Esophagus muscularis mucosa (tissue), 4 donors: ENCODE measurements around the gene PQBP1. TPM values are rescaled to one million over a fixed set of nuclear protein-coding genes. Genes with fewer than 3 reads are reported as not detected.
A peak's percentile ranks its signal among the peaks of the same experiment; 100 is the strongest.

ENCODE experiments used
- DNase-seq: peaks from one replicate; pipeline ENCODE4 v3.0.0-alpha.2; 2017; ENCODE audit errors: extremely low spot score
- H3K27ac ChIP-seq, 4 donors: fragments of 200-600 bp; sonication (generic); replicated peaks in 1 of 4; 1 replicate in 3 of 4; 2 replicates in 1 of 4; pipeline ENCODE4 v1.5.1; 2016 to 2019; ENCODE audit warnings: mild to moderate bottlenecking in 1 of 4
- H3K27me3 ChIP-seq, 4 donors: fragments of 200-600 bp; sonication (generic); one replicate each; pipeline versions ENCODE4 v1.5.1 to v1.6.0; 2016 to 2019
- H3K36me3 ChIP-seq, 4 donors: fragments of 200-600 bp; sonication (generic); one replicate each; pipeline ENCODE4 v1.5.1; 2016 to 2019
- H3K4me1 ChIP-seq, 4 donors: fragments of 200-600 bp; sonication (generic); one replicate each; pipeline ENCODE4 v1.5.1; 2016 to 2019
- H3K4me3 ChIP-seq, 4 donors: fragments of 200-600 bp; sonication (generic); 1 replicate in 2 of 4; 2 replicates in 2 of 4; pipeline ENCODE4 v1.5.1; 2016 to 2019; ENCODE audit warnings: mild to moderate bottlenecking in 4 of 4, moderate library complexity in 1 of 4
- H3K9me3 ChIP-seq, 4 donors: fragments of 200-600 bp; sonication (generic); 1 replicate in 3 of 4; 2 replicates in 1 of 4; pipeline ENCODE4 v1.5.1; 2016 to 2019
- EP300 ChIP-seq: sonication (generic); formaldehyde crosslinking; IDR thresholded peaks from one replicate; pipeline ENCODE4 v1.6.1; 2017; ENCODE audit warnings: antibody characterized with exemption
- POLR2A ChIP-seq: fragments of 450-650 bp; IDR thresholded peaks from one replicate; pipeline ENCODE4 v1.6.1; 2017; ENCODE audit warnings: antibody characterized with exemption, moderate library complexity, mild to moderate bottlenecking, low read depth
- POLR2AphosphoS5 ChIP-seq, 2 donors: sonication (generic); formaldehyde crosslinking; IDR thresholded peaks; one replicate each; pipeline ENCODE4 v1.6.1; 2017; ENCODE audit warnings: antibody characterized with exemption in 2 of 2
- WGBS: methylation state at CpG from one replicate; pipeline ENCODE4 v1.1.5; 2018; 5-methylcytosine and 5-hydroxymethylcytosine counted together
- intact Hi-C: fragments of 100-400 bp; cut with DNase I; formaldehyde crosslinking; loops from one replicate; pipeline ENCODE4 v1.15.1; 2023
- total RNA-seq, 4 donors: library from RNA; depleted of rRNA; stranded (reverse); fragments of >200 nt; gene quantifications; one replicate each; pipeline versions ENCODE4 v1.1.0 to v1.2.1, GENCODE V29; 2016
- TF ChIP-seq, protein P1 (sequence below), 3 experiments: fragments of 200-600 bp in 2 of 3; fragments of 450-650 bp in 1 of 3; sonication (generic) in 2 of 3; IDR thresholded peaks; one replicate each; pipeline ENCODE4 v1.5.1; 2017 to 2019; ENCODE audit warnings: antibody characterized with exemption in 3 of 3, mild to moderate bottlenecking in 2 of 3, moderate library complexity in 1 of 3

The PQBP1 gene
- total RNA-seq, 4 donors from 2014 or later, result 53.6 to 81.3 (median 72.0) TPM

DNA sequence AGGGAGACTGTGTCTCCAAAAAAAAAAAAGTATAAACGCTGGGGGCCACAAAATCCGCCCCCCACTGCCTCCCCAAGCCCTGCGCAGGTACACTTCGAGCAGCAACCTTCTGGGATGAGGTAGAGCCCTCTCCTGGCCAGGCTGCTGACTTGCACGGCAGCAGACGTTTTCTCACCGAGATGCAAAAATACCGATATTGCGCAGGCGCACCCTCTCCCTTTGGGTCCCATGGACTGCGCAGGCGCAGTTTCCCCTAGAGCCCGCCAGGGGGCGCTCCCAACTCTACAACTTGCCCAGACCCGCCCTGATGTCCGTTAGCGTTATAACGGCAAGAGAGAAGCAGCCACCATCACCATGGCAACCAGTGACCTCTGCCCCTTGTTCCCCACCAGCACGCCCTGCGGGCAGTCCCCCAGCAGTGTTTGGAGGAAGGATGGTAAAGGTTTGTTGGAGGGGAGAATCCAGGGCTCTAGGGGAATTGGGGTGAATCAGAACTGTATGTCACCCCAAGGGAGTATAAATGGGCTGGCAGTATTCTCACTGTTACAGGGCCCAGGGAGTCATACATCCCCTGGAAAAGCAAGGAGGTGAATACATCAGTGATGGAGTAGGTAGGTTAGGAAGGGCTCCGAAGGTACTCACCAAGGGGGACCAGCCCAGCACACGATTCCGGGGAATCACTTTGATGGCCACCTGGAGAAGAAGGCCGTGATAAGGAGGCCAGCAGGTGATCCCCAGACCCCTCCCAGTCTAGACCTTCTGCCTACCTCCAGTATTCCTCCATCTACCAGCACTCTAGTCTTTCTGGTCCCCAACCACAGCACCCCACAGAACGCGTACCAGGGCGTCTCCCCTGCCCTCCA, 19.6 kb downstream of the PQBP1 start:
- no peaks in the 10 kb centered on the region for H3K9me3 ChIP-seq

DNA sequence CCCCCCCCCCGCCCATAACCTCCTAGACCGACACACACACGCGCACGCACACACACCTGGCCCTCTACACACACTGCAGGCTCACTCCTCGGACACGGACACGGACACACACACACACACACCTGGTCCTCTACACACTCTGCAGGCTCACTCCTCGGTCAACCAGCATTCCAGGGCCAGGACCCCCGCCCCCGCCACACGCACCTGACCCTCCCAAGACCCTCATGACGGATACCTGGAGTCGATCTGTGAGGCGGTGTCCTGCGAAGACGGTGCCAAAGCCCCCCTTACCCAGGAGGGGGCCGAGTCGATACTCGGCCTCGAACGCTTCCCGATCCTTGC, 20.5 kb downstream of the PQBP1 start:
- Histone ChIP-seq H3K36me3 (peaks cover 0 to 39% (median 26%) of the 10 kb centered on the region in 4 donors), H3K4me3 (peak overlapping the region; percentile 60 to 75 (median 62)), H3K9me3 (no peaks in the 10 kb centered on the region), H3K27me3 (no peaks in the 10 kb centered on the region), H3K4me1 (peaks cover 3 to 32% (median 28%) of the 10 kb centered on the region in 4 donors), H3K27ac (peak overlapping the region; percentile 82 to 92 (median 86))
- 62% methylated on average over 23 of the region's 23 CpGs for WGBS
- intact Hi-C loops, result no loop called here
- no peak for DNase-seq
- TF ChIP-seq, protein P1, sequence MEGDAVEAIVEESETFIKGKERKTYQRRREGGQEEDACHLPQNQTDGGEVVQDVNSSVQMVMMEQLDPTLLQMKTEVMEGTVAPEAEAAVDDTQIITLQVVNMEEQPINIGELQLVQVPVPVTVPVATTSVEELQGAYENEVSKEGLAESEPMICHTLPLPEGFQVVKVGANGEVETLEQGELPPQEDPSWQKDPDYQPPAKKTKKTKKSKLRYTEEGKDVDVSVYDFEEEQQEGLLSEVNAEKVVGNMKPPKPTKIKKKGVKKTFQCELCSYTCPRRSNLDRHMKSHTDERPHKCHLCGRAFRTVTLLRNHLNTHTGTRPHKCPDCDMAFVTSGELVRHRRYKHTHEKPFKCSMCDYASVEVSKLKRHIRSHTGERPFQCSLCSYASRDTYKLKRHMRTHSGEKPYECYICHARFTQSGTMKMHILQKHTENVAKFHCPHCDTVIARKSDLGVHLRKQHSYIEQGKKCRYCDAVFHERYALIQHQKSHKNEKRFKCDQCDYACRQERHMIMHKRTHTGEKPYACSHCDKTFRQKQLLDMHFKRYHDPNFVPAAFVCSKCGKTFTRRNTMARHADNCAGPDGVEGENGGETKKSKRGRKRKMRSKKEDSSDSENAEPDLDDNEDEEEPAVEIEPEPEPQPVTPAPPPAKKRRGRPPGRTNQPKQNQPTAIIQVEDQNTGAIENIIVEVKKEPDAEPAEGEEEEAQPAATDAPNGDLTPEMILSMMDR (IDR thresholded peaks at IDR 0.05), result no peak
- TF ChIP-seq EP300 (no peak), POLR2A (no peak), POLR2AphosphoS5 (IDR thresholded peaks at IDR 0.05) (no peak)

More for the DNA sequence above, 19.6 kb downstream of the PQBP1 start:
- peak; percentile 95 for DNase-seq
- peaks cover 3 to 34% (median 29%) of the 10 kb centered on the region in 4 donors for H3K4me1 ChIP-seq
- H3K27ac ChIP-seq, result peak overlapping the region; percentile 82 to 92 (median 86)
- no peaks in the 10 kb centered on the region for H3K27me3 ChIP-seq
- peaks cover 0 to 30% (median 18%) of the 10 kb centered on the region in 4 donors for H3K36me3 ChIP-seq
- TF ChIP-seq, protein P1 (IDR thresholded peaks at IDR 0.05), result peak; percentile 90 to 98 (median 96)
- TF ChIP-seq EP300 (no peak), POLR2A (no peak), POLR2AphosphoS5 (IDR thresholded peaks at IDR 0.05) (peak; percentile 12 to 89)
- peak overlapping the region in 3 of 4 donors; percentile 60 to 75 (median 62) for H3K4me3 ChIP-seq
- 36% methylated on average over 27 of the region's 27 CpGs for whole genome bisulfite sequencing
- intact Hi-C loops, result no loop called here

GRCh38 chrX:48918643-48919340, 21.1 kb downstream of the PQBP1 start, which contains the start of gene PIM2:
Gene PIM2 (minus strand): TSS chrX:48919024. CDS start chrX:48918834, 190 bp downstream.
- peak; percentile 94 for DNase-seq
- TF ChIP-seq, protein P1 (IDR thresholded peaks at IDR 0.05), result no peak
- TF ChIP-seq POLR2AphosphoS5 (IDR thresholded peaks at IDR 0.05) (peak; percentile 91 to 95), EP300 (no peak), POLR2A (peak; percentile 49)
- Histone ChIP-seq H3K27ac (peak within 1 kb of the TSS; percentile 82 to 92 (median 86)), H3K27me3 (no peaks in the 10 kb centered on the region), H3K4me1 (peaks cover 3 to 32% (median 28%) of the 10 kb centered on the region in 4 donors), H3K36me3 (peaks cover 5 to 41% (median 31%) of the 10 kb centered on the region in 4 donors), H3K9me3 (no peaks in the 10 kb centered on the region), H3K4me3 (peak within 1 kb of the TSS; percentile 60 to 75 (median 62))
- 48% methylated on average over 20 of the region's 55 CpGs for WGBS
- intact Hi-C loops, result no loop called here

DNA sequence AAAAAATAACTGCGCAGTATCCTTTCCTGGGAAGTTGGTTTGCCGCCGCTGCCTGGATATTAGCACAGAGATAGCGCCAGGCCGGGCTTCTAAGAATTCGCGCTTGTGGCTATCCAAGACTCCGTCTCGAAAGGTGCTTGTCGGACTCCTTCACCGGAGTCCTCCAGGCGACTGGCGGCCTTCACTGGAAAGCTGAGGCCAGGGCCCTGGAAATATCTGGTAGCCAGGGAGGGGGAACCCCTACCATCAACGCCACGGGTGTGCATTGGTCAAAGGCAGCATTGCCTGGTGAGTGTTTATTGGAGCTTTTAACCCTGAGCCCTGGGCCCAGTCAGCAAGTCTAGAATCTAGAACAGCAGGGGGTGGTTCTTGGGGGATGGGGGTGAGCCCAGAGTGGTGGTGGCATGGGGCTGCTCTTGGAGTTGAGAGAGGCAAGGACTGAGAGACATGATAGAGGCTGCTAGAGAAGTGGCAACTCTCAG, 21.7 kb downstream of the PQBP1 start:
- TF ChIP-seq EP300, result no peak
- TF ChIP-seq, protein P1 (IDR thresholded peaks at IDR 0.05), result no peak
- no peak for TF ChIP-seq POLR2A
- TF ChIP-seq POLR2AphosphoS5 (IDR thresholded peaks at IDR 0.05), result no peak
- Histone ChIP-seq H3K36me3 (peaks cover 9 to 41% (median 31%) of the 10 kb centered on the region in 4 donors), H3K4me1 (peaks cover 3 to 32% (median 28%) of the 10 kb centered on the region in 4 donors), H3K9me3 (no peaks in the 10 kb centered on the region), H3K27me3 (no peaks in the 10 kb centered on the region), H3K4me3 (peak overlapping the region; percentile 60 to 75 (median 62)), H3K27ac (peak overlapping the region; percentile 82 to 92 (median 86))
- 41% methylated on average over 15 of the region's 15 CpGs for WGBS
- peak; percentile 92 for DNase-seq
- intact Hi-C loops, result no loop called here
